Measurements from ENCODE around the gene POLR3B.
"Not testable (repeated sequence)": the region's sequence is repeated elsewhere in the genome, so short reads cannot be mapped to it uniquely, and the experiment has no call there.

The POLR3B gene

GRCh38 chr12:106357549-106358395 is at the start of gene POLR3B:
POLR3B (plus strand) TSS chr12:106357748; CDS start chr12:106357880, 132 bp downstream.
- peak; percentile 97 for DNase-seq
- TF ChIP-seq GATA1 (IDR thresholded peaks at IDR 0.05; ENCODE audit: low read depth, low read length) = no peak
- peak; percentile 82 for TF ChIP-seq POLR2A (IDR thresholded peaks at IDR 0.05; ENCODE audit: low read length)

GRCh38 chr12:106308121-106308520 is 49.4 kb upstream of the POLR3B start:
- no peak for DNase-seq
- TF ChIP-seq POLR2A (IDR thresholded peaks at IDR 0.05; ENCODE audit: low read length) (no peak), GATA1 (IDR thresholded peaks at IDR 0.05; ENCODE audit: low read depth, low read length) (no peak)

GRCh38 chr12:106308611-106309010 is 48.9 kb upstream of the POLR3B start:
- DNase-seq = no peak
- TF ChIP-seq GATA1 (IDR thresholded peaks at IDR 0.05; ENCODE audit: low read depth, low read length) = no peak
- no peak for TF ChIP-seq POLR2A (IDR thresholded peaks at IDR 0.05; ENCODE audit: low read length)

- DNase-seq = no peak
- no peak for TF ChIP-seq GATA1 (IDR thresholded peaks at IDR 0.05; ENCODE audit: low read depth, low read length)
- no peak for TF ChIP-seq POLR2A (IDR thresholded peaks at IDR 0.05; ENCODE audit: low read length)
These were observed 47.7 kb upstream of the POLR3B start for GRCh38 chr12:106309671-106310505.

- TF ChIP-seq POLR2A (IDR thresholded peaks at IDR 0.05; ENCODE audit: low read length) (no peak), GATA1 (IDR thresholded peaks at IDR 0.05; ENCODE audit: low read depth, low read length) (no peak)
- DNase-seq = no peak
These were observed 46.9 kb upstream of the POLR3B start for GRCh38 chr12:106310687-106311086.

GRCh38 chr12:106311139-106311538 is 46.4 kb upstream of the POLR3B start:
- no peak for DNase-seq
- no peak for TF ChIP-seq GATA1 (IDR thresholded peaks at IDR 0.05; ENCODE audit: low read depth, low read length)
- no peak for TF ChIP-seq POLR2A (IDR thresholded peaks at IDR 0.05; ENCODE audit: low read length)

GRCh38 chr12:106313413-106313812 is 44.1 kb upstream of the POLR3B start:
- DNase-seq = not testable (repeated sequence)

GRCh38 chr12:106315523-106315922 is 42.0 kb upstream of the POLR3B start:
- TF ChIP-seq POLR2A (IDR thresholded peaks at IDR 0.05; ENCODE audit: low read length) = no peak
- no peak for TF ChIP-seq GATA1 (IDR thresholded peaks at IDR 0.05; ENCODE audit: low read depth, low read length)
- DNase-seq = no peak

GRCh38 chr12:106317406-106318082 is 40.0 kb upstream of the POLR3B start:
- no peak for DNase-seq
- TF ChIP-seq GATA1 (IDR thresholded peaks at IDR 0.05; ENCODE audit: low read depth, low read length) (no peak), POLR2A (IDR thresholded peaks at IDR 0.05; ENCODE audit: low read length) (no peak)

- TF ChIP-seq GATA1 (IDR thresholded peaks at IDR 0.05; ENCODE audit: low read depth, low read length) (no peak), POLR2A (IDR thresholded peaks at IDR 0.05; ENCODE audit: low read length) (no peak)
- DNase-seq = peak; percentile 25 to 50
These were observed 36.3 kb upstream of the POLR3B start for GRCh38 chr12:106321139-106321850.

- DNase-seq = no peak
- TF ChIP-seq POLR2A (IDR thresholded peaks at IDR 0.05; ENCODE audit: low read length) = no peak
- no peak for TF ChIP-seq GATA1 (IDR thresholded peaks at IDR 0.05; ENCODE audit: low read depth, low read length)
These were observed 34.0 kb upstream of the POLR3B start for GRCh38 chr12:106323537-106323936.

- no peak for TF ChIP-seq POLR2A (IDR thresholded peaks at IDR 0.05; ENCODE audit: low read length)
- no peak for TF ChIP-seq GATA1 (IDR thresholded peaks at IDR 0.05; ENCODE audit: low read depth, low read length)
- DNase-seq = no peak
These were observed 30.2 kb upstream of the POLR3B start for GRCh38 chr12:106327309-106327869.

GRCh38 chr12:106328735-106329134 is 28.8 kb upstream of the POLR3B start:
- no peak for TF ChIP-seq GATA1 (IDR thresholded peaks at IDR 0.05; ENCODE audit: low read depth, low read length)
- TF ChIP-seq POLR2A (IDR thresholded peaks at IDR 0.05; ENCODE audit: low read length) = no peak
- no peak for DNase-seq
